Measurements from ENCODE around the gene IP6K3.
A peak's percentile ranks its signal among the peaks of the same experiment; 100 is the strongest.

IP6K3 gene

DNA sequence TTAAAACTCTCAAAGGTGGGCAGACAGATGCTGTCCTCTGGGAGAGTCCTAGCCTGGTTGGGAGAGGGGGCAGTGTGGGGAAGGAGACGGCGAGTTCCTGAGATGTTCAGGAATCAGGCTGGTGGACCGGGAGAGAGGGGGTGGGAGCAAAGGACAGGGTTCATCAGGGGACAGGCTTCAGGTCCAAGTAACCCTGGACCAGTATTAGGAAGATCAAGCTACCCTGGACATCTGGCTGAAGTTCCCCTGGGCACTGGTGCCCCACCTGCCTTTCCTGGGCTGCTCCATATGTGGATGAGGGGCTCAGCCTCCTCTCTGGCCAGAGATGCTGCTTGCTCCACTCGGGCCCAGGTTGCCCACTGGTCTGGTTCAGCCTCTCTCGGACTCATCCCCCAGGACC is 1.1 kb upstream of the IP6K3 start:
- H3K4me3 ChIP-seq (replicated peaks; ENCODE audit: low read depth, low read length): no peak overlapping the region
- DNase-seq (ENCODE audit: low read depth): no peak
- TF ChIP-seq, protein P1, sequence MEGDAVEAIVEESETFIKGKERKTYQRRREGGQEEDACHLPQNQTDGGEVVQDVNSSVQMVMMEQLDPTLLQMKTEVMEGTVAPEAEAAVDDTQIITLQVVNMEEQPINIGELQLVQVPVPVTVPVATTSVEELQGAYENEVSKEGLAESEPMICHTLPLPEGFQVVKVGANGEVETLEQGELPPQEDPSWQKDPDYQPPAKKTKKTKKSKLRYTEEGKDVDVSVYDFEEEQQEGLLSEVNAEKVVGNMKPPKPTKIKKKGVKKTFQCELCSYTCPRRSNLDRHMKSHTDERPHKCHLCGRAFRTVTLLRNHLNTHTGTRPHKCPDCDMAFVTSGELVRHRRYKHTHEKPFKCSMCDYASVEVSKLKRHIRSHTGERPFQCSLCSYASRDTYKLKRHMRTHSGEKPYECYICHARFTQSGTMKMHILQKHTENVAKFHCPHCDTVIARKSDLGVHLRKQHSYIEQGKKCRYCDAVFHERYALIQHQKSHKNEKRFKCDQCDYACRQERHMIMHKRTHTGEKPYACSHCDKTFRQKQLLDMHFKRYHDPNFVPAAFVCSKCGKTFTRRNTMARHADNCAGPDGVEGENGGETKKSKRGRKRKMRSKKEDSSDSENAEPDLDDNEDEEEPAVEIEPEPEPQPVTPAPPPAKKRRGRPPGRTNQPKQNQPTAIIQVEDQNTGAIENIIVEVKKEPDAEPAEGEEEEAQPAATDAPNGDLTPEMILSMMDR (IDR thresholded peaks at IDR 0.05; ENCODE audit: low read length, missing control alignments): no peak

DNA sequence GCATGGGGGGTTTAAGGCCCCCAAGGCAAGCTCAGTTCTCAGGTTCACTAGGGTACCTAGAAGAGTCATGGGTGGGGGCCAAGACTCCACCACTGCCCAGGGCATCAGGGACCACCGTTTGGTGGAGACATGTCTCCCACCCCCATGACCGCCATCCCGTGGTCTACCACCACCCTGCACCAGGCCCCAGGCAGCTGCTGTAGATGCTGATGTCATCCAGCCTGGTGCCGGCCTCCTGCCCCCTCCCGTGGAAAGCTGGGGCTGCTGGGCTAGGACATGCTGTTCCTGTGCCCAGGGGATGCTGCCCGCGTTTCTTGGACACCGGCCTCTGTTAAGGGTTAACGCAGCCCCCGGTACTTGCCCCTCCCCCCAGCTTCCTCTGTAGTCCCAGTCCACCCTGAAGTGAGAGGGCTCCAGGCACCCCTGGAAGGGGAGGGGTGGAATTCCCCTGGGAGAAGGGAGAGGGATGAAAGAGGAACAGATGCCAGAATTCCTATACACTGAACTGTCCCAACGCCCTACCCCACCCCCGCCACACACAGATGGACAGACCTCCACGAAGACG is 587 bp downstream of the IP6K3 start:
- H3K4me3 ChIP-seq (replicated peaks; ENCODE audit: low read depth, low read length): no peak overlapping the region
- TF ChIP-seq, protein P1 (IDR thresholded peaks at IDR 0.05; ENCODE audit: low read length, missing control alignments): no peak
- peak; percentile 57 for DNase-seq (ENCODE audit: low read depth)

DNA sequence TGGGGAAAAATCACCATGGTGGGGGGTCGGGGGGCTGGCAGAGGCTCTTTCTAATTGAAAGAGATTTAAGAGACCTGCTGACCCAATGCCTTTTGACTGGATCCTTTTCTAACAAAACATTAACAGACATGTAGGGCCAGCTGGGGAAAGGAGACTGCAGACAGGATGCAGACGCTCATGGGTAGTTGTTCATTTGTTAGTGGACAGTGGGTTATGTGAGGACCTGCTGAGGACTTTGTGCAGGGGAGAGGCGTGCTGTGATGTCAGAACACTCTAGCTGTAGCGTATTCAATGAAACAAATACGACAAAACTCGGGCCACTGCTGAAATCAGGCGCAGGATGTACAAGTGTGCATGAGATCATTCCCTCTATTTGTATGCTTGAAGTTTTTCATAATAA is 1.2 kb downstream of the IP6K3 start:
- H3K4me3 ChIP-seq (replicated peaks; ENCODE audit: low read depth, low read length): no peak overlapping the region
- TF ChIP-seq, protein P1 (IDR thresholded peaks at IDR 0.05; ENCODE audit: low read length, missing control alignments): no peak
- no peak for DNase-seq (ENCODE audit: low read depth)

DNA sequence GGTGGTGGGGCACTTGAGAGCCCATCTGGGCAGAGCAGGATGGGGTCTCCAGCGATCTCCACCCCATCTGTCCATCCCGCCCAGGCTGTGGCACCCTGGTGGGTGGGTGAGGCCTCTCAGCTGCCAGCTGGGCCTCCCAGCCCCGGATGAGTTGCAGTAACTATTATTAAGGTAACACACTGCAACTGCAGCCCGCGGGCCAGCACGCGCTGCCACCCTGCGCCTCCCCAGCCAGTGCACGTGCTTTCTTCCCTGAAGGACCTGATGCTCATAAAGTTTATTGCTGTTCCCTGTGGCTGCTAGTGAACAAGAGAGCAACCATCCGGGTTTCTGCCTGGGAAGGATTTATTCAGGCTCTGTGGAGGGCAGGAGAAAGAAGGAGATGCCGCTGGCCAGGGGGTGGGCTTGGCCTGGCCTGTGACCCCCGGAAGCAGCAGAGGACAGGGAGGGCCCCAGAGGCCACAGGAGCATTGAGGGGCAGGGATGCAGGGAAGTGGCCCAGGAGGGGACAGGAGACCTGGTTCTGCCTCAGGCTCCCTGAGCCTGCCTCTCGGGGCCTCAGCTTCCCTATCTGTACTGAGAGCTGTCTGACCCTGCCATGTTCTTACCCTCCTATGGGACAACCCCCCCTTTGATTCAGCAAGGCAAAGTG is 1.7 kb downstream of the IP6K3 start:
- no peak overlapping the region for H3K4me3 ChIP-seq (replicated peaks; ENCODE audit: low read depth, low read length)
- TF ChIP-seq, protein P1 (IDR thresholded peaks at IDR 0.05; ENCODE audit: low read length, missing control alignments): no peak
- no peak for DNase-seq (ENCODE audit: low read depth)

DNA sequence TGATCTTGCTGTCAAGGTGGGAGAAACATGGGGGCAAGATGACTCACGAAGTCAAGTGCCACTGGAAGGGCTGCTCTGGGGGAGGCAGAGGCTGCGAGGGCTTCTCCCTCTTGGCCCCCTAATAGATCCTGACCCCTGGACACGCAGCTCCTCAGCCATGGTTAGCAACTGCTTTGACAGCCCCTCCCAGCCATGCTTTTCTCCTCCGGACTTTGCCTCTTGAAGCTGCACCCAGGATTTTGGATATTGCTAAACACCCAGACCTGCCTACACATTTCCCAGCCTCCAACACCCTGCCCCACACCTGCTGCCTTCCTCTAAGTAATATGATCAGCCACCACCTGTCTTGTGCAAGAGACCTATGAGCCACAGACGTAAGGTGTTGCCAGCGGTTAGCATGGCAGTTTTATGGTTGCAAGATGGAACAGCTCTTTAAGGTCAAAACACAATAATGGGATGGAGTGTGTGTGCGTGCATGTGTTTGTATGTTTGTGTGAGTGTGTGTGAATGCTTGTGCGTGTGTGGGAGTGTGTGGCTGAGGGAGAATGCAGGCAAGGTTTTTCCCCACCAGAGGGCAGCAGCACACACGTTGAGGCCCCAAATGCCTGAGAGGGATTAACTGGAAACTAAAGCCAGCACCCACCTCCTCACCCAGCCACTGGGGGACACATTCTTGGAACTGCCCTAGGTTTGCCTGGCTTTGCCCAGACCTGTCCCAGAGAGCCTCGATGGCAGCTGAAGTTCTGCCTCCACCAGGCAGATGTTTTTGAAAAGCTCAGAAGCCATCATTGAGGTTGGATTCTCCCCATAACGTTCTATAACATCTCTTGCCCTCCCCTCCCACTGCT is 2.5 kb downstream of the IP6K3 start:
- peak; percentile 83 for DNase-seq (ENCODE audit: low read depth)
- TF ChIP-seq, protein P1 (IDR thresholded peaks at IDR 0.05; ENCODE audit: low read length, missing control alignments): peak; percentile 98
- no peak overlapping the region for H3K4me3 ChIP-seq (replicated peaks; ENCODE audit: low read depth, low read length)

DNA sequence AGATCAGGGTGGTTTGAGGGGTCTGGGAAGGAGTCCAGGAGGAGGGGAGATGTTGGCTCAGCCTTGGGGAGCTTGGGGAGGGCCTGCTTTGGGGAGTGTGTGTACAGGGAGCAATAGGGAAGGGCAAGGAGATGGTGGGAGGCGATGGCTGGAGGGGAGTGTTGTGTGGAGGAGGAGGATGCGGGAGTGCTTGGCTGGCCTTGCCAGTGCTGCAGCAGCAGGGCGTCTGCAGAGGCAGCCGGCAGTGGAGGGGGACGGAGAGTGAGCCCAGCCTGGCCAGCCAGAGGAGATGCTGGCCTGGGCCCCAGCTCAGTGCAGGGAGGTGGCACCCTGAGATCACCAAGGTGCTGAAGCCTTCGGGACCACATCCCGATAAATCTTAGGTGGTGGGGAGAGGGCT is 3.9 kb downstream of the IP6K3 start:
- DNase-seq (ENCODE audit: low read depth): no peak
- no peak overlapping the region for H3K4me3 ChIP-seq (replicated peaks; ENCODE audit: low read depth, low read length)
- TF ChIP-seq, protein P1 (IDR thresholded peaks at IDR 0.05; ENCODE audit: low read length, missing control alignments): no peak

Data from fibroblast of pulmonary artery (primary cell).